Natural killer cell (primary cell): ENCODE measurements around the gene PXMP4. TPM values are rescaled to one million over a fixed set of nuclear protein-coding genes. Genes with fewer than 3 reads are reported as not detected.

Source experiments
- ATAC-seq, 3 donors: fragments of 150-1000 bp in 2 of 3; fragments of 200-7000 bp in 1 of 3; cut with Tn5 transposase; 1 replicate in 1 of 3; 2 replicates in 2 of 3; pipeline ENCODE4 v1.10.0; 2021; ENCODE audit warnings: mild to moderate bottlenecking in 2 of 3, moderate library complexity in 2 of 3
- DNase-seq, 2 donors: peaks; one replicate each; pipeline versions ENCODE4 v3.0.0 to v3.0.0-alpha.2; 2013 to 2021; ENCODE audit warnings: mixed read lengths in 1 of 2
- H3K27ac ChIP-seq: one replicate; pipeline ENCODE4 v1.5.1; 2013; ENCODE audit warnings: mild to moderate bottlenecking, low read length
- H3K27me3 ChIP-seq: one replicate; pipeline ENCODE4 v1.6.1; 2013; ENCODE audit warnings: low read length; ENCODE audit not compliant: control insufficient read depth, insufficient read depth
- H3K36me3 ChIP-seq: one replicate; pipeline ENCODE4 v1.6.1; 2013; ENCODE audit warnings: low read length; ENCODE audit not compliant: control insufficient read depth, insufficient read depth
- H3K4me1 ChIP-seq: one replicate; pipeline ENCODE4 v1.6.1; 2013; ENCODE audit warnings: low read length; ENCODE audit not compliant: control insufficient read depth, insufficient read depth
- H3K4me3 ChIP-seq: one replicate; pipeline ENCODE4 v1.5.1; 2013; ENCODE audit warnings: low read length
- H3K9me3 ChIP-seq: one replicate; pipeline ENCODE4 v1.6.1; 2013; ENCODE audit warnings: low read length; ENCODE audit not compliant: control insufficient read depth, insufficient read depth
- H3K27ac Mint-ChIP-seq, 2 donors: one replicate each; pipeline ENCODE4 v1.8.0; 2022; ENCODE audit warnings: mild to moderate bottlenecking in 2 of 2, mixed read lengths in 2 of 2, moderate library complexity in 1 of 2
- H3K27me3 Mint-ChIP-seq, 2 donors: one replicate each; pipeline ENCODE4 v1.8.0; 2022; ENCODE audit warnings: low read depth in 2 of 2, mixed read lengths in 2 of 2
- H3K36me3 Mint-ChIP-seq: one replicate; pipeline ENCODE4 v1.8.0; 2022; ENCODE audit warnings: mixed read lengths
- H3K4me1 Mint-ChIP-seq, 2 donors: one replicate each; pipeline ENCODE4 v1.8.0; 2022; ENCODE audit warnings: mixed read lengths in 2 of 2
- H3K4me3 Mint-ChIP-seq: one replicate; pipeline ENCODE4 v1.8.0; 2022; ENCODE audit warnings: mild to moderate bottlenecking, moderate library complexity, mixed read lengths
- H3K9me3 Mint-ChIP-seq, 2 donors: one replicate each; pipeline ENCODE4 v1.8.0; 2022; ENCODE audit warnings: mixed read lengths in 2 of 2
- WGBS: methylation state at CpG from one replicate; pipeline ENCODE4 v1.1.7; 2013; ENCODE audit warnings: missing lambda C conversion rate; ENCODE audit not compliant: insufficient coverage; 5-methylcytosine and 5-hydroxymethylcytosine counted together
- intact Hi-C: fragments of 100-400 bp; cut with micrococcal nuclease; formaldehyde crosslinking; loops from one replicate; pipeline ENCODE4 v1.14.2; 2022
- total RNA-seq, 4 donors: library from RNA; stranded (reverse); fragments of 120-200 nt in 1 of 4; gene quantifications; one replicate each; pipeline versions ENCODE4 v1.2.3 to v1.2.4, GENCODE V29; 2013 to 2022
- TF ChIP-seq, protein P1 (sequence below): fragments of 200-600 bp; IDR thresholded peaks from one replicate; pipeline ENCODE4 v1.8.0; 2022; ENCODE audit warnings: antibody characterized with exemption

The PXMP4 gene, protein sequence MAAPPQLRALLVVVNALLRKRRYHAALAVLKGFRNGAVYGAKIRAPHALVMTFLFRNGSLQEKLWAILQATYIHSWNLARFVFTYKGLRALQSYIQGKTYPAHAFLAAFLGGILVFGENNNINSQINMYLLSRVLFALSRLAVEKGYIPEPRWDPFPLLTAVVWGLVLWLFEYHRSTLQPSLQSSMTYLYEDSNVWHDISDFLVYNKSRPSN
- 1 to 10 TPM; 4.7 to 6.6 (median 6.2) TPM for total RNA-seq
- total RNA-seq (2013), result 5.7 TPM

GRCh38 chr20:33719989-33720709 lies at the start of gene PXMP4:
Gene PXMP4, minus strand, starts transcription at chr20:33720310. Its CDS starts 103 bp downstream, at chr20:33720207.
- 4% methylated on average over 46 of the region's 46 CpGs for WGBS
- peak within 1 kb of the TSS; percentile 87 to 90 for H3K27ac Mint-ChIP-seq
- peak within 1 kb of the TSS; percentile 92 for H3K4me3 Mint-ChIP-seq
- TF ChIP-seq, protein P1, sequence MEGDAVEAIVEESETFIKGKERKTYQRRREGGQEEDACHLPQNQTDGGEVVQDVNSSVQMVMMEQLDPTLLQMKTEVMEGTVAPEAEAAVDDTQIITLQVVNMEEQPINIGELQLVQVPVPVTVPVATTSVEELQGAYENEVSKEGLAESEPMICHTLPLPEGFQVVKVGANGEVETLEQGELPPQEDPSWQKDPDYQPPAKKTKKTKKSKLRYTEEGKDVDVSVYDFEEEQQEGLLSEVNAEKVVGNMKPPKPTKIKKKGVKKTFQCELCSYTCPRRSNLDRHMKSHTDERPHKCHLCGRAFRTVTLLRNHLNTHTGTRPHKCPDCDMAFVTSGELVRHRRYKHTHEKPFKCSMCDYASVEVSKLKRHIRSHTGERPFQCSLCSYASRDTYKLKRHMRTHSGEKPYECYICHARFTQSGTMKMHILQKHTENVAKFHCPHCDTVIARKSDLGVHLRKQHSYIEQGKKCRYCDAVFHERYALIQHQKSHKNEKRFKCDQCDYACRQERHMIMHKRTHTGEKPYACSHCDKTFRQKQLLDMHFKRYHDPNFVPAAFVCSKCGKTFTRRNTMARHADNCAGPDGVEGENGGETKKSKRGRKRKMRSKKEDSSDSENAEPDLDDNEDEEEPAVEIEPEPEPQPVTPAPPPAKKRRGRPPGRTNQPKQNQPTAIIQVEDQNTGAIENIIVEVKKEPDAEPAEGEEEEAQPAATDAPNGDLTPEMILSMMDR, result no peak
- no peaks in the 10 kb centered on the region for H3K36me3 Mint-ChIP-seq
- intact Hi-C loops, result loop anchor here (1.0 kb wide), 3 partner anchors 12 to 91 kb away; partner anchors contain the start of genes CHMP4B and E2F1
- peaks cover 22% of the 10 kb centered on the region for H3K4me1 ChIP-seq
- ATAC-seq (peak; percentile 93 to 98 (median 95)), DNase-seq (peak; percentile 83 to 96)
- no peaks in the 10 kb centered on the region for H3K9me3 ChIP-seq
- H3K27ac ChIP-seq, result peak within 1 kb of the TSS; percentile 64
- H3K4me3 ChIP-seq, result peak within 1 kb of the TSS; percentile 79
- no peaks in the 10 kb centered on the region for H3K36me3 ChIP-seq
- H3K4me1 Mint-ChIP-seq, result peaks cover 20 to 21% of the 10 kb centered on the region in 2 donors
- H3K9me3 Mint-ChIP-seq, result peaks cover 3% of the 10 kb centered on the region in 2 donors
- H3K27me3 Mint-ChIP-seq, result no peaks in the 10 kb centered on the region
- H3K27me3 ChIP-seq, result no peaks in the 10 kb centered on the region

DNA sequence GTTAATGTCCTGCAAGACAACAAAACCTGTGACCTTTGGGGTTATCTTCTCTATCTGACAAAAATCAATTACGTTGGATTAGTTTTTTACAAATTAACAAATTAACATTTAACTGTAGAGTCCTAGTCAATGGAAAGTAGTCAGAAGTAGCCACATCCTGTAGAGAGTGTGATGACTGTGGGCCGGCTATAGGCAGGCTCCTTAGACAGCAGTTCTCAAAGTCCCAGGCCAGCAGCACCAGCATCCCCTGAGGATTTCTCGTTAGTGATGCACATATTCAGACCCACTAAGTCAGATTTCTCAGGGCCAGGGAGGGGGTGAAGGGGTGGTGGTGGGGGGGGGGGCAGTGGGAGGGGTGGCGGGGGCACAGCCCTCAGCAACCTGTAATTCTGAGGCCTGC lies 48.9 kb upstream of the PXMP4 start:
- peaks cover 15% of the 10 kb centered on the region for H3K36me3 ChIP-seq
- no peak overlapping the region for H3K4me3 ChIP-seq
- ATAC-seq, result peak in 1 of 3 donors; percentile 70
- intact Hi-C loops, result no loop called here
- no peak overlapping the region for H3K27ac ChIP-seq
- H3K36me3 Mint-ChIP-seq, result no peaks in the 10 kb centered on the region
- no peak overlapping the region for H3K27ac Mint-ChIP-seq
- peaks cover 4% of the 10 kb centered on the region for H3K4me1 ChIP-seq
- H3K4me1 Mint-ChIP-seq, result no peaks in the 10 kb centered on the region
- H3K9me3 ChIP-seq, result no peaks in the 10 kb centered on the region
- TF ChIP-seq, protein P1, result no peak
- WGBS, result 30% methylated on average over 2 of the region's 4 CpGs
- no peaks in the 10 kb centered on the region for H3K27me3 ChIP-seq
- no peak overlapping the region for H3K4me3 Mint-ChIP-seq
- H3K27me3 Mint-ChIP-seq, result no peaks in the 10 kb centered on the region
- DNase-seq, result no peak
- H3K9me3 Mint-ChIP-seq, result no peaks in the 10 kb centered on the region

- intact Hi-C loops, result no loop called here
- peaks cover 12% of the 10 kb centered on the region for H3K36me3 ChIP-seq
- no peak overlapping the region for H3K4me3 Mint-ChIP-seq
- no peak for DNase-seq
- H3K4me1 ChIP-seq, result no peaks in the 10 kb centered on the region
- H3K9me3 Mint-ChIP-seq, result no peaks in the 10 kb centered on the region
- H3K36me3 Mint-ChIP-seq, result no peaks in the 10 kb centered on the region
- ATAC-seq, result no peak
- TF ChIP-seq, protein P1, result no peak
- 100% methylated on average over 2 of the region's 2 CpGs for WGBS
- H3K27ac Mint-ChIP-seq, result no peak overlapping the region
- H3K9me3 ChIP-seq, result no peaks in the 10 kb centered on the region
- no peak overlapping the region for H3K4me3 ChIP-seq
- no peaks in the 10 kb centered on the region for H3K4me1 Mint-ChIP-seq
- H3K27me3 ChIP-seq, result no peaks in the 10 kb centered on the region
- no peak overlapping the region for H3K27ac ChIP-seq
- no peaks in the 10 kb centered on the region for H3K27me3 Mint-ChIP-seq
Observed at GRCh38 chr20:33767777-33768138, 47.6 kb upstream of the PXMP4 start.
